Osteoblast (primary cell): ENCODE results near the gene MTNR1B. TPM values are rescaled to one million over a fixed set of nuclear protein-coding genes. Genes with fewer than 3 reads are reported as not detected.

Experiments
- DNase-seq: peaks from one replicate; pipeline ENCODE4 v3.0.0; 2011; ENCODE audit warnings: low spot score, mixed read lengths; ENCODE audit not compliant: insufficient read length; ENCODE audit errors: missing footprints
- H2AFZ ChIP-seq: 2 replicates; pipeline ENCODE4 v1.6.0; 2011; ENCODE audit warnings: mild to moderate bottlenecking, low read length
- H3K27ac ChIP-seq: 2 replicates; pipeline ENCODE4 v1.5.1; 2011; ENCODE audit warnings: mild to moderate bottlenecking, low read depth, low read length, moderate library complexity
- H3K27me3 ChIP-seq: 2 replicates; pipeline ENCODE4 v1.6.0; 2012; ENCODE audit warnings: mild to moderate bottlenecking, control low read depth, inconsistent platforms, low read length, moderate library complexity; ENCODE audit not compliant: insufficient read depth
- H3K36me3 ChIP-seq: 2 replicates; pipeline ENCODE4 v1.5.1; 2011; ENCODE audit warnings: mild to moderate bottlenecking, low read length, control low read depth, moderate library complexity; ENCODE audit not compliant: insufficient read depth
- H3K4me1 ChIP-seq: 2 replicates; pipeline ENCODE4 v1.5.1; 2011; ENCODE audit warnings: mild to moderate bottlenecking, low read length, control low read depth, moderate library complexity; ENCODE audit not compliant: insufficient read depth
- H3K4me2 ChIP-seq: 2 replicates; pipeline ENCODE4 v1.6.0; 2011; ENCODE audit warnings: mild to moderate bottlenecking, low read length; ENCODE audit not compliant: insufficient read depth
- H3K4me3 ChIP-seq: fragments of 200-600 bp; sonication (generic); 3 replicates; pipeline ENCODE4 v1.5.1; 2012; ENCODE audit warnings: mild to moderate bottlenecking, low read length, inconsistent platforms; ENCODE audit not compliant: insufficient read depth
- H3K79me2 ChIP-seq: 2 replicates; pipeline ENCODE4 v1.6.0; 2012; ENCODE audit warnings: mild to moderate bottlenecking, low read length, control low read depth, inconsistent platforms; ENCODE audit not compliant: insufficient read depth
- H3K9me3 ChIP-seq: 2 replicates; pipeline ENCODE4 v1.5.1; 2011; ENCODE audit warnings: low read depth, low read length, control low read depth
- H4K20me1 ChIP-seq: 2 replicates; pipeline ENCODE4 v1.6.0; 2012; ENCODE audit warnings: mild to moderate bottlenecking, low read length, control low read depth; ENCODE audit not compliant: insufficient read depth
- total RNA-seq: library from RNA; depleted of rRNA; stranded (reverse); fragments of >200 nt; gene quantifications from 2 replicates; pipeline ENCODE4 v1.2.3, GENCODE V29; 2012
- TF ChIP-seq, protein P1 (sequence below): IDR thresholded peaks from 2 replicates; pipeline ENCODE4 v1.5.1; 2011; ENCODE audit warnings: mild to moderate bottlenecking, low read depth, low read length, moderate library complexity; ENCODE audit errors: extremely low read depth

Gene MTNR1B
- total RNA-seq, 1 donor, result not detected

DNA sequence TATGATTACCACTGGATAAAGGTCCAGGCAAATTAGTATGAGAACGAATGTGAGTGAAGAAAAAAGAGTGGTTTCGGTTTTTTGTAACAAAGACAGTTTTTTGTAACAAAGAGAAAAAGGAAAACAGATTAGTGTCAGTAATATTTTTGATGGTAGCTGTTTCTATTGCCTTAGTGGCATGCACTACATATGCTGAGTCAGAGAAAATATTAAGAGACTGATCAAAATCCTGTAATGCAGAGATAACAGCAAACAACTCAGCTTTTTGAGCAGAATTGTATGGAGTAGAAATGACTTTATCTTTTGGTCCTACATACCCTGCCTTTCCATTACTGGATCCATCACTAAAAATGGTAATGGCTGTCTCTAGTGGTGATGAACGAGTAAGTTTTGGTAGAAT is 22.7 kb upstream of the MTNR1B start:
- no peaks in the 10 kb centered on the region for H4K20me1 ChIP-seq
- no peaks in the 10 kb centered on the region for H3K36me3 ChIP-seq
- no peak for DNase-seq
- H3K27me3 ChIP-seq, result no peaks in the 10 kb centered on the region
- no peaks in the 10 kb centered on the region for H3K79me2 ChIP-seq
- no peak overlapping the region for H2AFZ ChIP-seq
- TF ChIP-seq, protein P1, sequence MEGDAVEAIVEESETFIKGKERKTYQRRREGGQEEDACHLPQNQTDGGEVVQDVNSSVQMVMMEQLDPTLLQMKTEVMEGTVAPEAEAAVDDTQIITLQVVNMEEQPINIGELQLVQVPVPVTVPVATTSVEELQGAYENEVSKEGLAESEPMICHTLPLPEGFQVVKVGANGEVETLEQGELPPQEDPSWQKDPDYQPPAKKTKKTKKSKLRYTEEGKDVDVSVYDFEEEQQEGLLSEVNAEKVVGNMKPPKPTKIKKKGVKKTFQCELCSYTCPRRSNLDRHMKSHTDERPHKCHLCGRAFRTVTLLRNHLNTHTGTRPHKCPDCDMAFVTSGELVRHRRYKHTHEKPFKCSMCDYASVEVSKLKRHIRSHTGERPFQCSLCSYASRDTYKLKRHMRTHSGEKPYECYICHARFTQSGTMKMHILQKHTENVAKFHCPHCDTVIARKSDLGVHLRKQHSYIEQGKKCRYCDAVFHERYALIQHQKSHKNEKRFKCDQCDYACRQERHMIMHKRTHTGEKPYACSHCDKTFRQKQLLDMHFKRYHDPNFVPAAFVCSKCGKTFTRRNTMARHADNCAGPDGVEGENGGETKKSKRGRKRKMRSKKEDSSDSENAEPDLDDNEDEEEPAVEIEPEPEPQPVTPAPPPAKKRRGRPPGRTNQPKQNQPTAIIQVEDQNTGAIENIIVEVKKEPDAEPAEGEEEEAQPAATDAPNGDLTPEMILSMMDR, result no peak
- H3K27ac ChIP-seq, result no peak overlapping the region
- H3K4me3 ChIP-seq, result no peak overlapping the region
- no peaks in the 10 kb centered on the region for H3K9me3 ChIP-seq
- no peak overlapping the region for H3K4me2 ChIP-seq
- H3K4me1 ChIP-seq, result no peaks in the 10 kb centered on the region

DNA sequence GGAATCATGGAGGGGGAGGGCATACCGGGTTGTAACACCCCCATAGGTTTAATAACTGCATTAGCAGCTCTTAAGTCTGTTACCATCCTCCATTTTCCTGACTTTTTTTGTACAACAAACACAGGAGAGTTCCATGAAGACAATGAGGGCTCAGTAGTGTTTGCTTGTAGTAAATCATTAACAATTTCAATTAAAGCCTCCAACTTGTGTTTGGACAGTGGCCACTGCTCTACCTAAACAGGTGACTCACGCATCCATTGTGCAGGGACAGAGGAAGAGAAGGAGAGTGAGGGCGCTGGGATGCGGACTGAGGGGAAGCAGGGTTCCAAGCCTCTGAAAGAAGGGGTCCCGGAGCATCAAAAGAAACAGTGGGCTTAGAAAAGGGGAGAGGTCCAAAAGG is 21.3 kb upstream of the MTNR1B start:
- H3K4me2 ChIP-seq, result no peak overlapping the region
- H3K4me3 ChIP-seq, result no peak overlapping the region
- no peaks in the 10 kb centered on the region for H3K9me3 ChIP-seq
- TF ChIP-seq, protein P1, result no peak
- no peak overlapping the region for H2AFZ ChIP-seq
- no peaks in the 10 kb centered on the region for H3K79me2 ChIP-seq
- no peaks in the 10 kb centered on the region for H4K20me1 ChIP-seq
- DNase-seq, result no peak
- H3K36me3 ChIP-seq, result no peaks in the 10 kb centered on the region
- no peaks in the 10 kb centered on the region for H3K4me1 ChIP-seq
- no peak overlapping the region for H3K27ac ChIP-seq
- H3K27me3 ChIP-seq, result no peaks in the 10 kb centered on the region

DNA sequence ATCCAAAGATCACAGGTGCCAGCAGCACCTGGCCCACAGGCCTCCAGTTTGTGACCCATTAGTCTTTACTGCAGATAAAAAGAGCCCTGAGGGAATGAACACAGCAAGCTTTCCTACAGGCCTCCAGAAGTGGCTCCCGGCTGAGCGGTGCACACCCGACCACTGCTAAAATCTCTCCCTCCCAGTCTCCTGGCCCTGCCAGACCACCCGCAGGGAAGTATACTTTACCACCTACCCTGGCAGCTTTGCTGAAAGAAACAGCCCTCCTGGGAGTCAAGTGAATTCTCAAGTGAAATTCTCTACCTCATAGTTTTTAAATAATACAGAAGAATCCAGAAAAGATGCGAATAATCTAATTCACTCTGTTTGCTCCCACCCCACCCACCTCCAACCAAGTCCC is 15.4 kb upstream of the MTNR1B start:
- Histone ChIP-seq H3K9me3 (no peaks in the 10 kb centered on the region), H3K36me3 (no peaks in the 10 kb centered on the region), H3K4me1 (no peaks in the 10 kb centered on the region), H3K27ac (no peak overlapping the region), H4K20me1 (no peaks in the 10 kb centered on the region), H3K79me2 (no peaks in the 10 kb centered on the region), H2AFZ (no peak overlapping the region), H3K4me3 (no peak overlapping the region), H3K27me3 (peaks cover 6% of the 10 kb centered on the region), H3K4me2 (no peak overlapping the region)
- no peak for DNase-seq
- TF ChIP-seq, protein P1, result no peak

DNA sequence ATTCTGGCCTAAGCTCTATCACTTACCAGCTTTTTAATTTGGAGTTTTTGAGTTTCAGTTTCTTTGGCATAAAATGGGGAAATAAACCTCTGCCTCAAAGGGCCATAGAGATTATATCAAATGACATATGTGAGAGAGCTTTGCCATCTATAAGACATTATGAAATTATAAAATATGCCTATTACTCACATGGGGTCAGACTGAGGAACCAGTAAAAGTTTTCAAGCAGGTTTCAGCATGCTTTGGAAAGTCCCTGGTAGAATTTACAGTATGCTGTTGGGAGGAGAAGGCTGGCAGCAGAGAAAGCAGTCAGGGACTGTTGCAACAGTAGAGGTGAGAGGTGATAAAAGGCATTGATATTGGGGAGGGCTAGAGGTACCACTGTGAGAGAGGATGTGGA is 13.6 kb upstream of the MTNR1B start:
- H3K4me3 ChIP-seq, result no peak overlapping the region
- peaks cover 6% of the 10 kb centered on the region for H3K27me3 ChIP-seq
- H3K4me2 ChIP-seq, result no peak overlapping the region
- TF ChIP-seq, protein P1, result no peak
- DNase-seq, result no peak
- no peak overlapping the region for H2AFZ ChIP-seq
- no peak overlapping the region for H3K27ac ChIP-seq
- H3K79me2 ChIP-seq, result no peaks in the 10 kb centered on the region
- no peaks in the 10 kb centered on the region for H3K9me3 ChIP-seq
- no peaks in the 10 kb centered on the region for H3K4me1 ChIP-seq
- H4K20me1 ChIP-seq, result no peaks in the 10 kb centered on the region
- no peaks in the 10 kb centered on the region for H3K36me3 ChIP-seq
